ENCODE results near the gene CAPZB. TPM values are rescaled to one million over a fixed set of nuclear protein-coding genes. Genes with fewer than 3 reads are reported as not detected.

Gene CAPZB
- total RNA-seq, 2 donors from 2014 or later = 404 to 419 TPM

GRCh38 chr1:19339214-19339861 lies 146.0 kb downstream of the CAPZB start:
- Mint-ChIP-seq H3K27ac (peak overlapping the region in 1 of 2 donors; percentile 90), H3K9me3 (no peaks in the 10 kb centered on the region), H3K36me3 (no peaks in the 10 kb centered on the region)
- DNase-seq (ENCODE audit: low spot score in 2 of 2) (no peak), ATAC-seq (no peak)

DNA sequence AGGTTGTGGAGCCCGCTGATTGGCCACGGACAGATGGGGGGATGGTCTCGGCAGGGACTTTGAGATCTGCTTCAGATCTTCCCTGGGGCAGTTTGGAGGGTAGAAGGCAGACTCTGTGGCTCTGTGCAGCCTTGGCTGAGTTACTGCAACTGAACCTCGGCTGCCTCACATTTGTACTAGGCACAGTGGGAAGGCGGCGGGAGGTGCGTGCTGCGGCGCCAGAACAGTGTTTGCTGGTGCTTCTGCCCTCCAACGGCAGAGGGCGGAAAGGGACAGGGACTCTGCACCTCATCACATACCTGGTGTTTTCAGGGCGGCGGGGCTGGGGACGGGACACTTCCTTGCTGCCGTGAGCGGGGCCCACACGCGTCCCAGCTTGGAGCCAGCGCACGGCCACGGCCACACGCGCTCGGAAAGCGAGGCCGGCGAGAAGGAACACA lies 147.0 kb downstream of the CAPZB start:
- Mint-ChIP-seq H3K36me3 (no peaks in the 10 kb centered on the region), H3K27ac (peak overlapping the region; percentile 66 to 91), H3K9me3 (no peaks in the 10 kb centered on the region)
- ATAC-seq = no peak
- DNase-seq (ENCODE audit: low spot score in 2 of 2) = no peak

- peak overlapping the region; percentile 66 to 91 for H3K27ac Mint-ChIP-seq
- ATAC-seq = no peak
- no peak for DNase-seq (ENCODE audit: low spot score in 2 of 2)
Observed at GRCh38 chr1:19337289-19337688, 148.1 kb downstream of the CAPZB start.

DNA sequence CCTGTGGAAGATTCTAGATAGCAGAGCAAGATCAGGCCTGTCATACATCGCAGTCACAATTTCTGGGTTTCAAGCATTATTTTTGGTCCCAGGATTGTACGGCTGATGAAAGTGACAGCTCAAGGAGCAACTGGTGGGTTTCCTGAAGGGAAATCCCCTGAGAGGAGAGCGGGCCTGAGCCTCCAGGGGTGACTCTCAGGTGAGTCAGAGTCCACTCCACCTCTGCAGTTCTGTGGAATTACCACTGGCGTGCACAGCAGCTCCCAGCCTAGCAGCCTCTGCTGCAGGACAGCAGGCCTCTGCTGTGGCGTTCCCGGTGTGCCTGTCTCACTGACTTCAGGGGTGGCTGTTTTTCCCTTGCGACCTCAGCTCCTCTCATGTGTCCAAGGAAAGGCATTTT lies 148.8 kb downstream of the CAPZB start:
- Mint-ChIP-seq H3K36me3 (no peaks in the 10 kb centered on the region), H3K27ac (peak overlapping the region; percentile 5 to 66), H3K9me3 (no peaks in the 10 kb centered on the region)
- peak; percentile 74 to 95 for ATAC-seq
- peak in 1 of 2 donors; percentile 74 for DNase-seq (ENCODE audit: low spot score in 2 of 2)

More at GRCh38 chr1:19337289-19337688, 148.1 kb downstream of the CAPZB start:
- Mint-ChIP-seq H3K36me3 (no peaks in the 10 kb centered on the region), H3K9me3 (no peaks in the 10 kb centered on the region)

DNA sequence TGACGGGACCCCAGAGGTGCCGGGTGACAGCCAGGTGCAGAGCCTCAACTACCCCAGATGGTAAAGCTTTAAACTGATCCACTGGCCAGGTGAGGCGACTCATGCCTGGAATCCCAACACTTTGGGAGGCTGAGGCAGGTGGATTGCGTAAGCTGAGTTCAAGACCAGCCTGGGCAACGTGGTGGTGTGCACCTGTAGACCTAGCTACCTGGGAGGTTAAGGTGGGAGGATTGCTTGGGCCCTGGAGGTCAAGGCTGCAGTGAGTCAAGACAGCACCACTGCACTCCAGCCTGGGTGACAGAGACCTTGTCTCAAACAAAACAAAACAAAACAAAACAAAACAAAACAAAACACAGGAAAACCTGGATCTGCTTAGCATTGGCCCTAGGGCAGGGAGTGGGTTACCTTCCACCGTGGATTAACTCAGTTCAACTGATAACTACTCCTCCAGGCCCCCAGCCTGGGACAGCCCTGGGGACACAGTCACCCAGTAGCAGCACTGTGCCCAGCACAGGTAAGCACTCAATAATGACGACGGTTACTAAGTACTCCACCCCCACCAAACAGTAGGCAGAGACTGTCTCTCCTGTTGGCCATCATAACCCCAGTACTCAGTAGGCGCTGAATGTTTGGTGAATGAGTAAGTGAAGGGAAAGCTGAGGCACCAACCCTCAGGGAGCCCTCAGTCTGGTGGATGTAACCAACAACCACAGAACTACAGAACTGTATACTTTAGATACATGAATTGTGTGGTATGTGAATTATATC lies 151.6 kb downstream of the CAPZB start:
- Mint-ChIP-seq H3K27ac (peak overlapping the region; percentile 47 to 62), H3K9me3 (no peaks in the 10 kb centered on the region), H3K36me3 (no peaks in the 10 kb centered on the region)
- ATAC-seq = peak in 1 of 2 donors; percentile 42
- DNase-seq (ENCODE audit: low spot score in 2 of 2) = no peak

DNA sequence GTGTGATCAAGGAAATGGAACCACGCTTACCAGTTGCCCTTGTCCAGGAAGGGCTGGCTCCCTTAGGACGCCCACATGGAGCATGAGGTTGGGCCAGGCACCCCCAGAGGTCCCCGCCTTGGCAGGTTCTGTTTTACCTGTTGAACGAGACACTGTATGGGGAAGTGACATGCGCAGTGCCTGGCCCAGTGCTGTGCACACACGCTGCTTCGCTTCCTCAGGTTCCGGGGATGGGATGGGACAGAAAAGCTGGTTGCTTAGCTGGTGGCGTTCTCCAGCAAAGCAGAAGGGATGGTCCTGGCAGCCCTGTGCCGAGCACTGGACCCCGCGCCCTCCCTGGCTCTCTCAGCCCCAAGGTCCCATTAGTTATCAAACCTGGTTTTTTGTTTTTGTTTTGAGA lies 152.5 kb downstream of the CAPZB start:
- DNase-seq (ENCODE audit: low spot score in 2 of 2) = no peak
- no peak for ATAC-seq
- no peak overlapping the region for H3K27ac Mint-ChIP-seq
- H3K9me3 Mint-ChIP-seq = no peaks in the 10 kb centered on the region
- no peaks in the 10 kb centered on the region for H3K36me3 Mint-ChIP-seq

GRCh38 chr1:19331262-19331878 lies 154.0 kb downstream of the CAPZB start:
- Mint-ChIP-seq H3K27ac (no peak overlapping the region), H3K9me3 (no peaks in the 10 kb centered on the region), H3K36me3 (no peaks in the 10 kb centered on the region)
- no peak for DNase-seq (ENCODE audit: low spot score in 2 of 2)
- ATAC-seq = no peak

DNA sequence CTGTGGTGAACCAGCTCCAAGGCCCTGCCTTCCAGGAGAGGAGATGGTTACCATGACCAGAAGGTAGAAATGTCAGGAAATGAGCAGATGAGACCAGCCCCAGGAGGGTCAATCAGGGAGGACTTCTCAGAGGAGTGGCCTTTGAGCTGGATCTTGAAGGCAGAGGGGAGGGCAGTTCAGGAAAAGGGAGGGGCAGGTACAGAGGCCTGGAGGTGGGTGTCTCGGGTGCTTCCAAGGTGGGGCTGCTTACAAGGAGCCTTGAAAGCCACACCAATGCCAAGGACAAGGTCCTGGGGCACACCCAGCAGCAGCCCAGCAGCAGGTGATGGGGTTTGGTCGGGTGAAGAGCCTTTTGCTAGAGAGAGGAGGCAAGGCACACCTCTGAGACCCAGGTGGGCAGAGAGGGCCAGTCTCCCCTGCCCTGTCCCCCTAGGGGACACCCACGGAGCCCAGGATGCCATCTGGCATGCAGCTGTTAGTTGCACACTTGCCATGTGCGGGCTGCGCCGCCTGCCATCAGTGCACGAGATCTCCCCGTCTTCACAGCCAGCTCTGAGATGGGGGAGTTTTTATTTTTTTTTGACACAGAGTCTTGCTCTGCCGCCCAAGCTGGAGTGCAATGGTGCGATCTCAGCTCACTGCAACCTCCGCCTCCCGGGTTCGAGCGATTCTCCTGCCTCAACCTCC lies 154.7 kb downstream of the CAPZB start:
- ATAC-seq (no peak), DNase-seq (ENCODE audit: low spot score in 2 of 2) (no peak)
- Mint-ChIP-seq H3K36me3 (no peaks in the 10 kb centered on the region), H3K27ac (peak overlapping the region in 1 of 2 donors; percentile 92), H3K9me3 (no peaks in the 10 kb centered on the region)

GRCh38 chr1:19329611-19330010 lies 155.7 kb downstream of the CAPZB start:
- ATAC-seq (no peak), DNase-seq (ENCODE audit: low spot score in 2 of 2) (no peak)
- Mint-ChIP-seq H3K9me3 (no peaks in the 10 kb centered on the region), H3K36me3 (no peaks in the 10 kb centered on the region), H3K27ac (peak overlapping the region in 1 of 2 donors; percentile 66)

DNA sequence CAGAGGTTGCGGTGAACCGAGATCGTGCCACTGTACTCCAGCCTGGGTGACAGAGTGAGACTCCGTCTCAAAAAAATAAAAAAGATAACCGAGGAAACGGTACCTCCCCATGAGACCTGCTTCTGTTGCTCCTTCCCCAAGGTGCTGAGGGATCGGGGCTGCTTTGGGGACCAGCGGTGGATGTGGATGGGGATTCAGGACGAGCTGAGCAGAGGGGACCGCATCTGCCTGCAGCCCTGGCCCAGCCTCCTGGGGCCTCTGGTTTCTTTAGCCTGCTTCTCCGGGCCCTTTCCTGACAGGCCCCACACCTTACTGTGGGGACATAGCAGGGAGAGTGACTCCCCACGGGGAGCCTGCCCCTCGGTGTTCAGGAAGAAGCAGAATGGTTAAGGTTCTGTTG lies 156.2 kb downstream of the CAPZB start:
- Mint-ChIP-seq H3K27ac (peak overlapping the region in 1 of 2 donors; percentile 84), H3K9me3 (no peaks in the 10 kb centered on the region), H3K36me3 (no peaks in the 10 kb centered on the region)
- DNase-seq (ENCODE audit: low spot score in 2 of 2) (no peak), ATAC-seq (no peak)

- no peak for DNase-seq (ENCODE audit: low spot score in 2 of 2)
- H3K9me3 Mint-ChIP-seq = no peaks in the 10 kb centered on the region
- no peak for ATAC-seq
- H3K36me3 Mint-ChIP-seq = no peaks in the 10 kb centered on the region
- no peak overlapping the region for H3K27ac Mint-ChIP-seq
Observed at GRCh38 chr1:19328486-19328885, 156.9 kb downstream of the CAPZB start.

GRCh38 chr1:19327736-19328135 lies 157.6 kb downstream of the CAPZB start:
- no peaks in the 10 kb centered on the region for H3K9me3 Mint-ChIP-seq
- no peak for DNase-seq (ENCODE audit: low spot score in 2 of 2)
- no peaks in the 10 kb centered on the region for H3K36me3 Mint-ChIP-seq
- no peak for ATAC-seq
- no peak overlapping the region for H3K27ac Mint-ChIP-seq

DNA sequence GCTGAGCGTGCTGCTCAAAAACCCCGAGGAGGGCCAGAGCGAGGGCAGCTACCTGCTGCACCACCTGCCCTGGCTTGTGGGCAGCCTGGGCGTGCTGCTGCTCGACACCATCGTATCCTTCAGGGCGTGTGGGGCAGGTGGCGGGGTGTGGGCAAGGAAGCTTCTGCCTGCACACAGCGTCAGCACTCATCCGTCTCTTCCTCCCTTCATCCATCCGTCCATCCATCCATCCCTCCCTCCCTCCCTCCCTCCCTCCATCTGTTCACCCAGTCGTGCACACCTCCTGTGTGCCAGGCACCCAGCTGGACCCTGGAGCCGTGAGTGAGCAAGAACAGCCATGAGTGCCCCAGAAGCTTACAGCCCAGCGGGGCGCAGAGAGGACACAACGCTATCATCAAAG lies 158.0 kb downstream of the CAPZB start:
- H3K36me3 Mint-ChIP-seq = no peaks in the 10 kb centered on the region
- ATAC-seq (no peak), DNase-seq (ENCODE audit: low spot score in 2 of 2) (no peak)
- peak overlapping the region in 1 of 2 donors; percentile 32 for H3K27ac Mint-ChIP-seq
- H3K9me3 Mint-ChIP-seq = no peaks in the 10 kb centered on the region

- no peak for DNase-seq (ENCODE audit: low spot score in 2 of 2)
- H3K27ac Mint-ChIP-seq = peak overlapping the region; percentile 32 to 44
- ATAC-seq = no peak
- no peaks in the 10 kb centered on the region for H3K9me3 Mint-ChIP-seq
- no peaks in the 10 kb centered on the region for H3K36me3 Mint-ChIP-seq
Observed at GRCh38 chr1:19326748-19327065, 158.6 kb downstream of the CAPZB start.

- DNase-seq (ENCODE audit: low spot score in 2 of 2) (no peak), ATAC-seq (no peak)
- Mint-ChIP-seq H3K9me3 (no peaks in the 10 kb centered on the region), H3K27ac (peak overlapping the region in 1 of 2 donors; percentile 44), H3K36me3 (no peaks in the 10 kb centered on the region)
Observed at GRCh38 chr1:19325958-19326747, 159.2 kb downstream of the CAPZB start.

GRCh38 chr1:19325368-19325957 lies 159.9 kb downstream of the CAPZB start:
- H3K27ac Mint-ChIP-seq = no peak overlapping the region

More at GRCh38 chr1:19325368-19325957, 159.9 kb downstream of the CAPZB start:
- Mint-ChIP-seq H3K9me3 (no peaks in the 10 kb centered on the region), H3K36me3 (no peaks in the 10 kb centered on the region)
- ATAC-seq = no peak
- no peak for DNase-seq (ENCODE audit: low spot score in 2 of 2)
